NCI-H446 treated with DMSO at 0.1 percent for 48 hours (cell line): ENCODE data around the gene FHIT.
"Not testable (repeated sequence)": the region's sequence is repeated elsewhere in the genome, so short reads cannot be mapped to it uniquely, and the experiment has no call there.

Experiments
- DNase-seq: peaks from one replicate; lab custom pipeline; 2025; lab: John Stamatoyannopoulos, UW

The FHIT gene

DNA sequence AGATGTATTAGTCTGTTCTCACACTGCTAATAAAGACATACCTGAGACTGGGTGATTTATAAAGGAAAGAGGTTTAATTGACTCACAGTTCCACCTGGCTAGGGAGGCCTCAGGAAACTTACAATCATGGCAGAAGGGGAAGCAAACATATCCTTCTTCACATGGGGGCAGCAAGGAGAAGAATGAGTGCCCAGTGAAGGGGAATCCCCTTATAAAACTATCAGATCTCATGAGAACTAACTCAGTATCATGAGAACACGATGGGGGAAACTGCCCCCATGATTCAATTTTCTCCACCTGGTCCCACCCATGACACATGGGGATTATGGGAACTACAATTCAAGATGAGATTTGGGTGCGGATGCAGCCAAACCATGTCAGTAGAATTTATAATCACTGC, 1316.7 kb downstream of the FHIT start:
- DNase-seq: not testable (repeated sequence)

- no peak for DNase-seq
Observed at GRCh38 chr3:59930170-59930569, 1321.1 kb downstream of the FHIT start.

DNA sequence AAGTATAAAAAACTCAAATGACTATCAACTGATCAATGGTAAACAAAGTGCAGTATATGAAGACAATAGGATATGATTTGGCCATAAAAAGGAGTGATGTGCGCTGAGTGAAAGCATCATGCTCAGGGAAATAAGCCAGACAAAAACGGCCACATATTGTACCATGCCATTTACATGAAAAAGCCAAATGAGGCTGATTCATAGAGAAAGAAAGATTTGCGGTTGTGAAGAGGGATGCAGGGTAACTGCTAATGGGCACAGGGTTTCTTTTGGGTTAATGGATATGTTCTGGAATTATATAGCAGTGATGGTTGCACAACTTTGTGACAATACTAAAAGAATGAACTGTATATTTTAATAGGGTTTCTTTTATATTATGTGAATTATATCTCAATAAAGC, 1324.2 kb downstream of the FHIT start:
- no peak for DNase-seq

GRCh38 chr3:59925946-59926345, 1325.3 kb downstream of the FHIT start:
- DNase-seq: no peak

- DNase-seq: no peak
Observed at GRCh38 chr3:59922192-59922591, 1329.1 kb downstream of the FHIT start.

- no peak for DNase-seq
Observed at GRCh38 chr3:59920822-59921221, 1330.4 kb downstream of the FHIT start.

DNA sequence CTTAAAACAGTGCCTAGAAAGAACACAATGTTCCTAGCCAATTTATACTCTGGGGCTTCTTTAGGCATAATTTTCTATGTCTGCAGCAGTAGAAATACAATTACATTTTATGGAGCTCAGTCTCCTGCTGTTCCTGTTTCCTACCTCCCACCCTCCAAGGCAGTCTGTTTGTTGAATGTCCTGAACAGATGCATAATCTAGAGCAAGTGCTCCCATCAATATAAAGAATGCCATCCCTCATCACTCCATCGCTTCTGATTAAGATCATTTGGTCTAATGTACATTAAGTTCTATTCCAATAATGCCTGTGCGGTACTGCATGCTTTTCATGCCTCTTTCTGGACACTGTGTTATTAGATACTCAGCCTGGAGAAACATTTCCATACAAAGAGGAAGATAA, 1331.7 kb downstream of the FHIT start:
- no peak for DNase-seq

GRCh38 chr3:59914251-59914650, 1337.0 kb downstream of the FHIT start:
- DNase-seq: no peak

DNA sequence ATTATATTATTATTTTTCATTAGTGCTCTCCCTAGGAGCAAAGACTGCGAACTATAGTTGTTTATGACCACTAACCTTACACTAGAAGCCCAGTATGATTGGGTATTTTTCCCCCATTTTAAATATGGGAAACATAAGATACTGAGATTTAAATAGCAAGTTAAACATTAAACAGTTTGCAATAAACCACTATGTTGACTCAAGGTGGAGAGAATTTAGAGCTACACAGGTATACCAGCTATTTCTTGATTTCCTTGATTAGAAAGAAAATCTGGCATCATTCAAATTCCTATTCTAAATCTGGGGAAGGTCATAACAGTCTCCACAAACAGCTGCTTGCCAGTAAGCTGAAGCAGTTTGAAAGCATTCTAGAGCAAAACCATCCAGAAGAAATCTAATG, 1337.6 kb downstream of the FHIT start:
- DNase-seq: no peak

DNA sequence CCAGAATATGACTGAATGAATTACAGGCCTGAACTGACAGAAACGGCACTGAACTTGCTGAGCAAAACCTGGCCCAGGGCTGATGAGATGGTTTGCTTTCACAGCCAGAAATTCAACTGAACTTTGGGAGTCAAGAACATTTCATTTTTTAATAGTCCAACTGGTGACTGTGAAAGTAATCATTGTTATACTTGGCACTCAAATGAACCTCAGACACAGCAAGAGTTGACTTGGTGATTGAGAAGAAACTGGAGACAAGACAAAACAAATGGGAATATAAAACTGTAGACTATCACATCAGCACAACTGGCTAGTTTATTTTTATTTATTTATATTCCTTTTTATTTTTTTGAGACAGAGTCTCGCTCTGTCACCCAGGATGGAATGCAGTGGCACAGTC, 1342.6 kb downstream of the FHIT start:
- DNase-seq: no peak

- DNase-seq: no peak
Observed at GRCh38 chr3:59908280-59908679, 1343.0 kb downstream of the FHIT start.

DNA sequence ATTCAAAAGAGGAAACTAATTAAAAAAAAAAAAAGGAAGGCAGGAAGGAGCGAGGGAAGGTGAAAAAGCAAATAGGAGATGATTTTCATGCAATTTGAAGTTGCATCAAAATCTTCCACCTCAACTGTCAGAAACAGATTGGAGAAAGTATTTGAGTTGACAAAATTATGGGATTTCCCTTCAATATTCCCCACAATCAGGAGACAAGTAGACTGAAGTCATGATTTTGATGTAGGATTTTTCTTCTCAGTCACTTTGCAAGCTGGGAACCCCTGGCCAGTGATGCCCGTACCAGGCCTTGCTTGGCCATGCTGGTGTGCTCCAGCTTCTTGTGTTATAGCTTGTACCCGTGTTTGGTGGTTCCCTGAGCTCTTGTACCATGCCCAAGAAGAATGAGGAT, 1347.0 kb downstream of the FHIT start:
- DNase-seq: no peak

DNA sequence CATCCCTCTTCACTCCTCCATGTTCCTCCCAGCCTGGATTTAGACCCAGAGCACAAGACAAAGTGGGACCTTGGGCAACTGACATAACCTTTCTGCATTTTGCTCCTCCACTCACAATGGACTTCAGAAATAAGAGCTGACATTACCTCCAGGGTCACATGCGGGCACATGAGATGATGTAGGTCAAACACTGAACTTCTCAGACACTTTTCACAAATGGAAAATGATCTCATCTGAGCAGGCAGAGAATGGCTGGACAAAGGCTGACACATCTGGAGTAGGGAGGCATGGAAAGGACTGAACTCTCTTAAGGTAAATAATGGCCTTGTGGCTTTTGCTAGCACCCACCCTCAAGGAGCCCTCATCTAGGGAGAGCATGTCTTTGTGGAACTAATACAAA, 1352.2 kb downstream of the FHIT start:
- DNase-seq: no peak

DNA sequence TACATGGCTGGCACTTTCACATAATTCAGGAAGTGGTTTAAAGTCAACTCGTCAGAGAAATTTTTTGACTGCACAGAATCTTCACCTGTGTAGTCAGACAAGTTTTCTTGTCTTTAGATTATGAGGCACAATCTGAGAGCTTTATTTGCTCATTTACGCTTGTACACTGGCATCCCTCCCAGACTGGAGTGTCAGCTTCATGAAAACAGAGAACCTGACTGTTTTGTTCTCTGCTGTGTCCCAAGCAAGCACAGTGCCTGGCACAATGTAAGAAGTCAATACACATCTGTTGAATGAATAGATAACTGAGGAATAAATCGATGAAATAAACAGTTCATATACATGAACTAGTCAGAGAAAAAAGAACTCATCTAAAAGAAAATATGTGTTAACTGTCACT, 1355.3 kb downstream of the FHIT start:
- DNase-seq: no peak

GRCh38 chr3:59894425-59895121, 1356.7 kb downstream of the FHIT start:
- DNase-seq: no peak

GRCh38 chr3:59890639-59891038, 1360.6 kb downstream of the FHIT start:
- no peak for DNase-seq

- DNase-seq: no peak
Observed at GRCh38 chr3:59886790-59887189, 1364.5 kb downstream of the FHIT start.

DNA sequence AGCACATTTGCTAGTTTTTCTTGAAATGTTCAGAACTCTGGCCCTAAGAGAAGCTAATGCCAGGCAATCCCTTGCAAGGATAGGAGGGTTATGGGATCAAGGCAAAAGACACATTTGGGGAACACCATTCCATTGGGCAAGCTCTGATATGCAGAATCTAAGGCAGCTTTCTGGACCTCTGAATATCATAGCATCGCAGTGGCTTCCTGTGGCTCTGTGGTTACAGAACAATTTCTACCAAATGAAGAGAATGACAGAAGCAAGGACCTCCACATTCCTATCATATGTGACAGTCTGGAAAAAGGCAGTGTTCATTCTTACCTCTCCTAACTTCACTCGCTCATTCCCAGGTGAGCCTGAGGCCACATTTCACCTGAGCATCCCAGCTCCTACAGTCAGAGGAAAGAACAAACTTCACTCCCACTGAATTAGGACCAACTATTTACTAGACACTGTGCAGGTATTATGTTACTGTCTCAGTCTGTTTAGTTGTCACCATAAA, 1365.3 kb downstream of the FHIT start:
- DNase-seq: no peak

DNA sequence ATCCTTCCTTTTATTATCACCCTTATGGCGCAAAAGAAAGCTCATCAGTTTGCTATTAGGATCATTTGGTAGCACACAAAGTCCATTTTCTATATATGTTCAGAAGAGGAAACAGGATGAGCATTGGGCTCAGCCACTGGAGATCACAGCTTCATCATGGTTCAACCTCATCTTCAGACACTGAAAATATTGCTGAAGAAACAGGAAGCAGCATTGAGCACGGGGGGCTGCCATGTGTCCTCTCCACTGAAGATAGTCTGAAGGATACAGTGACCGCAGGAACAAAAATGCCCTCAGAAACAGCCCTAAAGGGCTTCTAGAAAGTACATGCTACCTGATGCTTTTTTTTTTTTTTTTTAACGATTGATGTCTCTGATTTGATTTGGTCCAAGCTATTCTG, 1366.2 kb downstream of the FHIT start:
- DNase-seq: no peak

DNA sequence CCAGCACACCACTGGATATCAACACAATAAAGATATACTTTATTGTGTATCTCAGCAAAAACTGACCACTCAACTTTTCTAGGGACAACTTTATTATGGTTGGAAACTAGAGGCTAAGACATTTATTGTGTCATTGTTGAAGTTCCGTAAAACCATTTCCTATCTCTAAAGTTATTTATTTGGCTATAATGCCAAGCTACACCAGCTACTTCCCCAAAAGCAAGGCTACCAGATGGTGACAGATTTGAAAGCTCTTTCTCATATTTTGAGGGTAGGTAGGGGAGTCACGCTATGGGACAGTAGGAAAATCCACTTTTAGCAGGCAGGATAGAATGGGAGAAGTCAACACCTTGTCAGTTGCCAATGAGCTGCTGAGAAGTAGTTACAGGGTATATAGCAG, 1366.8 kb downstream of the FHIT start:
- DNase-seq: no peak

DNA sequence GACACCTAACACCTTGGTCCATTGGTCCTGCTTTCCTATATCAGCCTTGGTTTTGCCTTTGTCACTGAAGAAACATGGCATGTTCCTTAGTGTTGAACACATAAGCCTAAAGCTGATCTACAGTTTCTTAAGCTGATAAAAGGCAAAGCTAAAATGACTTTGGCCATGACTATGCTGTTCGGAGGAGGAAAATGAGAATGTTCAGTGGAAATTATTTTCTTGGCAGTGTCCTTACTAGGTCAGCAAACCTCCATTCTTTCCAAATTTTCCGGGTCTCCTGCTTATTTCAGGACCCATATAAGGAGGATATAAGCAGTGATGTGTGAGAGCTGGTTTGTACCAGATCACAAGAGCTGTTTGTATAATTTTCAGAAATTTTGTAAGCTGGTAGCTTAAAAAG, 1368.5 kb downstream of the FHIT start:
- no peak for DNase-seq

GRCh38 chr3:59880717-59881116, 1370.5 kb downstream of the FHIT start:
- DNase-seq: no peak

- no peak for DNase-seq
Observed at GRCh38 chr3:59879031-59879581, 1372.1 kb downstream of the FHIT start.

GRCh38 chr3:59878038-59878427, 1373.2 kb downstream of the FHIT start:
- no peak for DNase-seq
